Measurements from ENCODE around the gene LAMA2. TPM values are rescaled to one million over a fixed set of nuclear protein-coding genes. Genes with fewer than 3 reads are reported as not detected.

LAMA2 gene
- total RNA-seq, 2 donors from 2014 or later, result 111 to 217 TPM

DNA sequence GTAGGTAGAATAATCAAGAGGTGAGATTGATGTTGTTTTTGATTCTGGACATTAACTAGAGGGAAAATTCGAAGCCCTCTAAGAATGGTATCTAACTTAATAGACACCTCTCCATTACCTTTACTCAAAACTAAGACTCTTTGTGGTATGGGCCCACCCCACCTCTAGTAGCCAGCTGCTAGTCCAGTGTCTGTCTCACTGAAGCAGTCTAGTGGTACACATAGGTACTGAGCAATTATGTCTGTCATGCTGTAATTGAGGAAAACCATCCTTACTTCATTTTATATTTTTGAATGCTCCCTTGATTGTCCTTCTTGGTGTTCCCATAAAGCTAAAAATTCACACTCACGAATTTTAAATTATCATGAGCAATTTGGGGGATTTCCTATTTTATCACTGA is 536.4 kb downstream of the LAMA2 start:
- Histone ChIP-seq H3K27me3 (replicated peaks; ENCODE audit: insufficient read depth) (no peaks in the 10 kb centered on the region), H3K36me3 (peaks cover 3% of the 10 kb centered on the region), H3K9me3 (no peaks in the 10 kb centered on the region), H3K27ac (no peak overlapping the region), H3K4me1 (ENCODE audit: control insufficient read depth in 1 of 2, low read depth in 2 of 2) (no peaks in the 10 kb centered on the region), H3K4me3 (no peak overlapping the region)
- no peak for ATAC-seq (ENCODE audit: insufficient number of reproducible peaks, low FRiP score, low read depth)
- TF ChIP-seq, protein P1, sequence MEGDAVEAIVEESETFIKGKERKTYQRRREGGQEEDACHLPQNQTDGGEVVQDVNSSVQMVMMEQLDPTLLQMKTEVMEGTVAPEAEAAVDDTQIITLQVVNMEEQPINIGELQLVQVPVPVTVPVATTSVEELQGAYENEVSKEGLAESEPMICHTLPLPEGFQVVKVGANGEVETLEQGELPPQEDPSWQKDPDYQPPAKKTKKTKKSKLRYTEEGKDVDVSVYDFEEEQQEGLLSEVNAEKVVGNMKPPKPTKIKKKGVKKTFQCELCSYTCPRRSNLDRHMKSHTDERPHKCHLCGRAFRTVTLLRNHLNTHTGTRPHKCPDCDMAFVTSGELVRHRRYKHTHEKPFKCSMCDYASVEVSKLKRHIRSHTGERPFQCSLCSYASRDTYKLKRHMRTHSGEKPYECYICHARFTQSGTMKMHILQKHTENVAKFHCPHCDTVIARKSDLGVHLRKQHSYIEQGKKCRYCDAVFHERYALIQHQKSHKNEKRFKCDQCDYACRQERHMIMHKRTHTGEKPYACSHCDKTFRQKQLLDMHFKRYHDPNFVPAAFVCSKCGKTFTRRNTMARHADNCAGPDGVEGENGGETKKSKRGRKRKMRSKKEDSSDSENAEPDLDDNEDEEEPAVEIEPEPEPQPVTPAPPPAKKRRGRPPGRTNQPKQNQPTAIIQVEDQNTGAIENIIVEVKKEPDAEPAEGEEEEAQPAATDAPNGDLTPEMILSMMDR (IDR thresholded peaks at IDR 0.05), result no peak
- no peak for DNase-seq (ENCODE audit: low spot score)

DNA sequence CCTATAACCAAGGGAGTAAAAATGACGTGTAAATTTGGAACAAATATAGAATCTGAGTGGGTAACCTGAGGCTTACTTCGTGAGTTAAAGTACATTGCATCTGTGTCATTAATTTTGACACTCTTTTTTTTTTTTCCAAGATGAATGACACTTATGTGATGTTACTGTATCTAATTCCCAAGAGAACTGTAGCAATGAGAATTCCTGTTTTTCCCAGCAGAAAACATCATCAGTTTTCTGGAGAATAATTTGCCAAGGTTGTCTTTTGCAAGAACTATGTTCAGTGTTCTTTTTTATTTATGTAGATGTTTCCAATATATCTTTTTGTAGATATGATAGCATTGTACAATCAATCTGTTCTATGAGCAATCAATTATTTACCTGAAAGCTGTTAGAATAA is 543.4 kb downstream of the LAMA2 start:
- Histone ChIP-seq H3K36me3 (peaks cover 9% of the 10 kb centered on the region), H3K9me3 (no peaks in the 10 kb centered on the region), H3K4me1 (ENCODE audit: control insufficient read depth in 1 of 2, low read depth in 2 of 2) (no peaks in the 10 kb centered on the region), H3K27me3 (replicated peaks; ENCODE audit: insufficient read depth) (no peaks in the 10 kb centered on the region), H3K27ac (no peak overlapping the region), H3K4me3 (no peak overlapping the region)
- ATAC-seq (ENCODE audit: insufficient number of reproducible peaks, low FRiP score, low read depth) (no peak), DNase-seq (ENCODE audit: low spot score) (no peak)
- TF ChIP-seq, protein P1 (IDR thresholded peaks at IDR 0.05), result no peak

DNA sequence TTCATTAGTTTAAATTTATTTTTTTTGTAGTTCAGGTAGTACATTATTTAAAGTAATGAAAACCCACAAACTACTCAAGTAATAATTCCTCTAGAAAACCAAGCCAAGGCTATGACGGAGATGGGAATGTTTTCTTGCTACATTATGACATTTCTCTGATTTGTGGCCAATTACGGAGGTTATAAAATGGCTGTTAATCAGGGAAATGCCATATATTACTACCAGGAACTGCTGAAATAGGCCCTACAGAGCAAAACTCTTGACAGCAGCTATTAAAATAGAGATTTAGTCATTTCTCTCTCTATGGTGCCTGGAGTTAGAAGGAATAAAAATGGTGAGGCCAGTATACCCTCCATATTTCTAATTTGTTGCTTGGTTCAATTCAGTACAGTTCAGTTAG is 547.0 kb downstream of the LAMA2 start:
- TF ChIP-seq, protein P1 (IDR thresholded peaks at IDR 0.05), result no peak
- peaks cover 5% of the 10 kb centered on the region for H3K36me3 ChIP-seq

DNA sequence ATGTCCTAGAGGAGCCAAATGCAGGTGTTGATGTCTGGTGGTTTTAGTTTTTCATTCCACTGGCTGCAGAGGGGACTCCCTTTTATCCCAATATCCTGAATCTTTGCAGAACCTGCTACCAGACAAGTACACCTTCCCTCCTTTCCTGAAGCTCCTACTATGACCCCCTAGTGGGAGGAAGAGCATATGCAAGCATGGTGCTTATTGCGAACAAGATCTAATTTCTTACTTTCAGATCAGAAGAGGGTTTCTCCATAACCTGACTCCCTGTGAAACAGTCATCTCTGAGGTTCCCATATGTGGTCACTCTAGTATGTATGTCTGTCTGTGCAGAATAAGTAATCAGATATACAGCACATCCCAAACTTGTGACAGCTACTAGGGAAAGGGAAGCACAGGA is 549.8 kb downstream of the LAMA2 start:
- Histone ChIP-seq H3K4me3 (no peak overlapping the region), H3K9me3 (no peaks in the 10 kb centered on the region), H3K27me3 (replicated peaks; ENCODE audit: insufficient read depth) (no peaks in the 10 kb centered on the region), H3K27ac (no peak overlapping the region), H3K4me1 (ENCODE audit: control insufficient read depth in 1 of 2, low read depth in 2 of 2) (no peaks in the 10 kb centered on the region), H3K36me3 (peaks cover 3% of the 10 kb centered on the region)
- DNase-seq (ENCODE audit: low spot score), result no peak
- TF ChIP-seq, protein P1 (IDR thresholded peaks at IDR 0.05), result no peak
- no peak for ATAC-seq (ENCODE audit: insufficient number of reproducible peaks, low FRiP score, low read depth)

More for the DNA sequence above, 547.0 kb downstream of the LAMA2 start:
- H3K27me3 ChIP-seq (replicated peaks; ENCODE audit: insufficient read depth), result no peaks in the 10 kb centered on the region
- H3K4me1 ChIP-seq (ENCODE audit: control insufficient read depth in 1 of 2, low read depth in 2 of 2), result no peaks in the 10 kb centered on the region
- DNase-seq (ENCODE audit: low spot score) (no peak), ATAC-seq (ENCODE audit: insufficient number of reproducible peaks, low FRiP score, low read depth) (no peak)
- no peak overlapping the region for H3K4me3 ChIP-seq
- H3K27ac ChIP-seq, result no peak overlapping the region
- no peaks in the 10 kb centered on the region for H3K9me3 ChIP-seq

DNA sequence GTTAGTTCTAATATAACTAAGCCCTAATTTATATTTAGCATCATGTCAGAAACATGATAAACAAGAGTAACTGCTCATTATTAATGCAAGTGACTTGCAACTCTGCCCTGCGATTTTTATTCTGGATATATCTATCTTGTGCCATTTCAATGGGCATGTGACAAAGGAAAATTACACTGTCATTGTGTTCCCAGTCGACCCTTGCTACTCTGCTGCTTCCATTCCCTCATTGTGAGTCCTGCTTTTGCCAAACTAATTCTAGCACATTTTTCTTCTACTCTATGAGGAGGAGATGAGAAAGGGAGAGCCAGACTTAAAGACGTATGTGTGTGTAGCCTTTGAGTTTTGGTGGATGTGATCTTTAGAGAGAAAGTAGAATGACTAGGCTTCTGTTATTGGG is 551.2 kb downstream of the LAMA2 start:
- no peaks in the 10 kb centered on the region for H3K36me3 ChIP-seq
- H3K27ac ChIP-seq, result no peak overlapping the region
- H3K4me1 ChIP-seq (ENCODE audit: control insufficient read depth in 1 of 2, low read depth in 2 of 2), result no peaks in the 10 kb centered on the region
- TF ChIP-seq, protein P1 (IDR thresholded peaks at IDR 0.05), result no peak
- H3K4me3 ChIP-seq, result no peak overlapping the region
- no peak for DNase-seq (ENCODE audit: low spot score)
- no peaks in the 10 kb centered on the region for H3K27me3 ChIP-seq (replicated peaks; ENCODE audit: insufficient read depth)
- ATAC-seq (ENCODE audit: insufficient number of reproducible peaks, low FRiP score, low read depth), result no peak
- no peaks in the 10 kb centered on the region for H3K9me3 ChIP-seq
